GM13977 (cell line): ENCODE data around the gene AMIGO2.

ENCODE experiments used
- DNase-seq: peaks from one replicate; pipeline ENCODE4 v3.0.0; 2012; ENCODE audit warnings: low spot score
- in situ Hi-C: fragments of 300-500 bp; cut with MboI; formaldehyde crosslinking; loops from one replicate; pipeline ENCODE4 v1.12.0; 2022; ENCODE audit warnings: low sequenced_read_pairs, low pct_unique_long_range_greater_than_20kb, mixed read lengths, inconsistent platforms; ENCODE audit not compliant: unreplicated experiment
- TF ChIP-seq, protein P1 (sequence below): IDR thresholded peaks from 2 replicates; pipeline ENCODE4 v1.5.1; 2012; ENCODE audit warnings: mild to moderate bottlenecking, control low read depth; ENCODE audit not compliant: insufficient read depth; ENCODE audit errors: extremely low read depth, missing control alignments

Gene AMIGO2

DNA sequence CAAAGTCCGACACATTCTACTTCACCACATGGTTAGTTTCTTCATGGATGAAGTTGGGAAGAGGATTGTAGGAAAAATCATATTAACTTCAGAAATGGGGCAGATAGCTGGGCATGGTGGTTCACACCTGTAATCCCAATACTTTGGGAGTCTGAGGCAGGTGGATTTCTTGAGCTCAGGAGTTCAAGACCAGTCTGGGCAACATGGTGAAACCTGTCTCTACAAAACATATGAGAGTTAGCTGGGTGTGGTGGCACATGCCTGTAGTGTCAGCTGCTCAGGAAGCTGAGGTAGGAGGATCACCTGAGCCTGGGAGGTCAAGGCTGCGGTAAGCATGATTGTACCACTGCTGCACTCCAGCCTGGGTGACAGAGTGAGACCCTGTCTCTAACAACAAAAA lies 49.9 kb downstream of the AMIGO2 start:
- no peak for DNase-seq
- in situ Hi-C loops = loop anchor here (25.0 kb wide), 1 partner anchor 282 kb away; no protein-coding TSS in a partner anchor
- TF ChIP-seq, protein P1, sequence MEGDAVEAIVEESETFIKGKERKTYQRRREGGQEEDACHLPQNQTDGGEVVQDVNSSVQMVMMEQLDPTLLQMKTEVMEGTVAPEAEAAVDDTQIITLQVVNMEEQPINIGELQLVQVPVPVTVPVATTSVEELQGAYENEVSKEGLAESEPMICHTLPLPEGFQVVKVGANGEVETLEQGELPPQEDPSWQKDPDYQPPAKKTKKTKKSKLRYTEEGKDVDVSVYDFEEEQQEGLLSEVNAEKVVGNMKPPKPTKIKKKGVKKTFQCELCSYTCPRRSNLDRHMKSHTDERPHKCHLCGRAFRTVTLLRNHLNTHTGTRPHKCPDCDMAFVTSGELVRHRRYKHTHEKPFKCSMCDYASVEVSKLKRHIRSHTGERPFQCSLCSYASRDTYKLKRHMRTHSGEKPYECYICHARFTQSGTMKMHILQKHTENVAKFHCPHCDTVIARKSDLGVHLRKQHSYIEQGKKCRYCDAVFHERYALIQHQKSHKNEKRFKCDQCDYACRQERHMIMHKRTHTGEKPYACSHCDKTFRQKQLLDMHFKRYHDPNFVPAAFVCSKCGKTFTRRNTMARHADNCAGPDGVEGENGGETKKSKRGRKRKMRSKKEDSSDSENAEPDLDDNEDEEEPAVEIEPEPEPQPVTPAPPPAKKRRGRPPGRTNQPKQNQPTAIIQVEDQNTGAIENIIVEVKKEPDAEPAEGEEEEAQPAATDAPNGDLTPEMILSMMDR = no peak

DNA sequence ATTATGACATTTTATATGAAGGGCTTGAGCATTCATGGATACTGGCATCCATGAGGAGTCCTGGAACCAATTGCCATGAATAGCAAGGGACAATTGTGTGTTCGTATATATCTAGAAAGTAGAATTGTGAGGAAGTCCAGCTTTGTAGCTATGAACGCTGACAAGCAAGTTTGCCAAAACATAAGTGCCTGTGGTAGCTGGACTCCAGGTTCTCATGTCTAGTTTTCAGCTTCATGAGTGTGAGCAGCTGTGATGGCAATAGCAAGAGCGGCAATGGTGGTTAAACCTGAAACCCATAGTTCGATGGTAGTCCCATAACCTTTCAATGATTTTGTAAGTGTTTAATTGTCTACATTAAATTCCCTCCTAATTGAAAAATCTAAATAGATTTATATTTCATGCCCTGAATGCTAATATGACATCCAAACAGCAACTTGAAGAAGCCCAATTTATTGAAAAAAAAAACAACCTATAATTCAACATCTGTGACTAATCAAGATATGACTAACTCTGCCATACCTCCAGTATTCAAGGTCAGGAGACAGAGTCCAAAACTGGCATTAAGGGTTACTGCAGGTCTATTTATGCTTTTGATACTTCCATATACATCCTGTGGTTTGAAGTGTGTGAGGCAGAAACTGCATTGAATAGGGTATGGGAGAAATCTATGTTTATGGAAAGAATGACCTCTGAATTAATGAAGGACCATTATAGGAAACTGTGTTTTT lies 50.6 kb downstream of the AMIGO2 start:
- in situ Hi-C loops = loop anchor here (25.0 kb wide), 1 partner anchor 283 kb away; no protein-coding TSS in a partner anchor
- TF ChIP-seq, protein P1 = no peak

DNA sequence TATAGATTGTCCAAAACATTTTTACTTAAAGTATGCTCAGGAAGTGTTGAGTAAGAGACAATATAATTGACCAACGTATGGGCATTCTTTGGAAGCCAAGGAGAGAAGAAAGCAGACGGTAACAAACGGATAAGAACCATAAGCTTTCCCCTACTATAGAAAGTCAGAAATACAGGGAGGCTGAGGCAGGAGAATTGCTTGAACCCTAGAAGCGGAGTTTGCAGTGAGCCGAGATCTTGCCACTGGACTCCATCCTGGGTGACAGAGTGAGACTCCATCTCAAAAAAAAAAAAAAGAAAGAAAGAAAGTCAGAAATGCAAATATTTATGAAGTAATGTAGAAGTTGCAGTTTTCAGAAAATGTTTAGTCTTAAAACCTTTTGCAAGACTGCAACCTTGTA lies 51.6 kb downstream of the AMIGO2 start:
- DNase-seq = no peak
- in situ Hi-C loops = loop anchor here (25.0 kb wide), 1 partner anchor 284 kb away; no protein-coding TSS in a partner anchor
- TF ChIP-seq, protein P1 = no peak

More for the DNA sequence above, 50.6 kb downstream of the AMIGO2 start:
- no peak for DNase-seq
